ENCODE measurements around the gene SRXN1.
A peak's percentile ranks its signal among the peaks of the same experiment; 100 is the strongest.

The SRXN1 gene

DNA sequence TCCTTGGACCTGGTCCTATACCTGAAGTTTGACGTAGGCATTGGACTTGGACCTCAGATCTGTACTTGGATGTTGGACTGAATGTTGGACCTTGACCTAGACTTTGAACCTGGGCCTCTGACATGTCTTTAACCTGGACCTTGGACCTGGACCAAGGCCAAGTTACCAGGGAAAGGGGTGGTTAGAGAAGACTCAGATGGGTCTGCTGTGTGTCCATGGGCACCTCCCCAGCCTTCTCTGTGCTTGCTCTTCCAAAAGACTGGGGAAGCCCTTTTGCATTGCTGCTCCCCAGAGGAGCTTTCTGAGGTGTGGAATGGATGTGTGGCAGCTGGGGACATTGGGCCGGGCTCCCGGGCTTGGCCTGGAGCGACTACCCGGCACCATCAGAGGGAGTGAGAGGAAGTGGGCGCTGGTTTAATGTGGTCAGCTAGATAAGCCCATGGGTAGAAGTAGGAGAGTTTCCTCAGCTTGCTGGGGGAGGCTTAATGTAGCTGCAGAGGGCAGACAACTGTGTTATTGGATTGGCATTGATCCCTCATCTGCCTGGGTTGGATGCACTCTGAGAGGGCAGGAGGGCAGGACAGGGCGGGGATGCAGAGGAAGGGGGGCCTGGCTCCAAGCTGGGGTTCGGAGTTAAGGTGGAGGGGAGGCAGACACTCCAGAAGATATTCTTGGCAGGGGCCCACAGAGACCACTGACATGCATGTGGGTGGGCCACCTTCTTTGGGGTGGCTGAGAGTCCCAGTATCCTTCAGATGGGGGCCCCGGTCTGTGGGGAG lies 18.4 kb upstream of the SRXN1 start:
- DNase-seq (ENCODE audit: low read depth, low spot score), result no peak
- ChIA-PET CTCF (interaction anchor here (1.9 kb wide), 1 partner anchor 26 kb away, joined by 6 read pairs; no protein-coding TSS in a partner anchor), POLR2A (no interaction called here)
- no peak overlapping the region for H3K4me3 ChIP-seq (ENCODE audit: low read depth, low read length)
- TF ChIP-seq, protein P1, sequence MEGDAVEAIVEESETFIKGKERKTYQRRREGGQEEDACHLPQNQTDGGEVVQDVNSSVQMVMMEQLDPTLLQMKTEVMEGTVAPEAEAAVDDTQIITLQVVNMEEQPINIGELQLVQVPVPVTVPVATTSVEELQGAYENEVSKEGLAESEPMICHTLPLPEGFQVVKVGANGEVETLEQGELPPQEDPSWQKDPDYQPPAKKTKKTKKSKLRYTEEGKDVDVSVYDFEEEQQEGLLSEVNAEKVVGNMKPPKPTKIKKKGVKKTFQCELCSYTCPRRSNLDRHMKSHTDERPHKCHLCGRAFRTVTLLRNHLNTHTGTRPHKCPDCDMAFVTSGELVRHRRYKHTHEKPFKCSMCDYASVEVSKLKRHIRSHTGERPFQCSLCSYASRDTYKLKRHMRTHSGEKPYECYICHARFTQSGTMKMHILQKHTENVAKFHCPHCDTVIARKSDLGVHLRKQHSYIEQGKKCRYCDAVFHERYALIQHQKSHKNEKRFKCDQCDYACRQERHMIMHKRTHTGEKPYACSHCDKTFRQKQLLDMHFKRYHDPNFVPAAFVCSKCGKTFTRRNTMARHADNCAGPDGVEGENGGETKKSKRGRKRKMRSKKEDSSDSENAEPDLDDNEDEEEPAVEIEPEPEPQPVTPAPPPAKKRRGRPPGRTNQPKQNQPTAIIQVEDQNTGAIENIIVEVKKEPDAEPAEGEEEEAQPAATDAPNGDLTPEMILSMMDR (IDR thresholded peaks at IDR 0.05; ENCODE audit: insufficient read depth, low read length, missing control alignments), result no peak

DNA sequence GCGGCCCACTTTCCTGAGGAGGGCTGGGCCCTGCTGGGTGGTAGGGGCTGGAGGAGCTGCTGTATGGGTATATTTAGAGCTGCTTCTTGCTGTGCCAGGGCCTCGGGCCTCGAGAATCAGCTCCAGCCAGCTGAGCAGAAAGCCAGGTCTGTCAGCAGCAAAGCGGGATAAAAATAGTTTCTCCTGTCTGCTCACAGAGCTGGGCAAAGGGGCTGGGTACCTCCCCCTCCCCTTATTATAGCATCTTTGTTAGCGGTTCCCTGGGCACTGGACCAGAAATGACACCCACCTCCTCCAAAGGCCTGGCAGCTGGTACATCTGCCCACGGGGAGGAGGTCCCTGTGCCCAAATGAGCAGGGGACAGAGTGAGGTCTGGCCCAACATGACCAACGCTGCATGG lies 16.6 kb upstream of the SRXN1 start:
- no peak for DNase-seq (ENCODE audit: low read depth, low spot score)
- H3K4me3 ChIP-seq (ENCODE audit: low read depth, low read length), result no peak overlapping the region
- TF ChIP-seq, protein P1 (IDR thresholded peaks at IDR 0.05; ENCODE audit: insufficient read depth, low read length, missing control alignments), result no peak
- ChIA-PET CTCF (interaction anchor here (0.9 to 6.9 kb wide), 4 partner anchors 12 to 127 kb away, joined by 3 to 82 read pairs (median 26); no protein-coding TSS in a partner anchor), POLR2A (no interaction called here)

GRCh38 chr20:668638-669037 lies 15.6 kb upstream of the SRXN1 start:
- no peak overlapping the region for H3K4me3 ChIP-seq (ENCODE audit: low read depth, low read length)
- POLR2A ChIA-PET, result no interaction called here
- DNase-seq (ENCODE audit: low read depth, low spot score), result no peak
- TF ChIP-seq, protein P1 (IDR thresholded peaks at IDR 0.05; ENCODE audit: insufficient read depth, low read length, missing control alignments), result no peak
- CTCF ChIA-PET, result interaction anchor here (1.0 to 6.9 kb wide), 8 partner anchors 13 to 126 kb away, joined by 3 to 82 read pairs (median 12); no protein-coding TSS in a partner anchor

DNA sequence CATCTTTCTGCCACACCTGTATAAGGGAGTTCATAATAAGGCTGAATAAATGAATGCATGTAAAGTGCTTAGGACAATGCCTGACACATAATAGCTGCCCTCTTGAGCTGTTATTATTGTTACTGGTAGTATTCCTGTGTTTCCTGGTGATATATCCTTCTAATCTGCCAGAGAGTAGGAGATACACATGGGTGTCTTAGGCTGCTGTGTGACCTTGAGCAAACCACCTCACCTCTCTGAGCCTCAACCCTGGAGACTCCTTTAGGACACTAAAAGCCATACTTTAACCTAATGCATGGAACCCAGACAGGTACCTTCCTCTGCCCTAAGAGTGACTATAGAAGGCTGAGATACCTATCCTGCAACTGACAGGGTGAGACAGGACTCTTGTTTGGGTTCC lies 15.1 kb upstream of the SRXN1 start:
- ChIA-PET CTCF (interaction anchor here (1.1 to 6.9 kb wide), 15 partner anchors 10 to 314 kb away, joined by 3 to 82 read pairs (median 9); no protein-coding TSS in a partner anchor), POLR2A (no interaction called here)
- H3K4me3 ChIP-seq (ENCODE audit: low read depth, low read length), result no peak overlapping the region
- DNase-seq (ENCODE audit: low read depth, low spot score), result no peak
- TF ChIP-seq, protein P1 (IDR thresholded peaks at IDR 0.05; ENCODE audit: insufficient read depth, low read length, missing control alignments), result no peak

DNA sequence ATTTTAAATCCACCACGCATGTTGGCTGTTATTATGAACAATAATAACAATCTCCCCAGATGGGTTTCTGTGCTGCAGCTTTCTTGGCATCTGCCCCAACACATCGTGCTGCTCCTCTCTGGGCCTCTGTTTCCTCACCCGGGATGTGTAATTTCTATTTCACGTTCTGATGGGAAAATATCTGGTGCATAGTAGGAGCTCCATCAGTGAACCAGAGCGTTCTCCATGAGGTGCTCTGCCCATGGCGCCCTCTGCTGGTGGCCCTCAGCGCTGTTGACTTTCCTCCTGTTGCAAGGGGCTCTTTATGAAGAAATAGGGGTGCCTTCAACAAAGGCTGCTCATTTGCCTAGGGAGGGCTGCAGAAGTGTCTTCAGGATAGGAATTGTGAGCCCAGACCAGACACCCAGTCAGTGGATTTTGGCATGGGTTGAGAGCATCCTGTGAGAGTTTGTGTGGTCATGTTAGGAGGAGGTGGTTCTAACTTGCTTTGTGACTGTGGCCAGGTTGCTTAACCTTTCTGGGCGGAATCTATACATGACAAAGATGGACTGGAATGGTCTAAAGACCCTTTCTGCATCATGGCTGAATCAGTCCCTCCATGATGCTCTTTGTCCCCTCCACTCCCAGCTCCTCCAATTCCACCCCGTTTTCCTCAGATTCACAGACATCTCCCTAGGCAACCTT lies 14.5 kb upstream of the SRXN1 start:
- ChIA-PET CTCF (interaction anchor here (0.7 to 6.9 kb wide), 33 partner anchors 8 to 313 kb away, joined by 3 to 82 read pairs (median 5); partner anchors contain the start of genes CSNK2A1 and SCRT2), POLR2A (no interaction called here)
- H3K4me3 ChIP-seq (ENCODE audit: low read depth, low read length), result no peak overlapping the region
- no peak for DNase-seq (ENCODE audit: low read depth, low spot score)
- TF ChIP-seq, protein P1 (IDR thresholded peaks at IDR 0.05; ENCODE audit: insufficient read depth, low read length, missing control alignments), result peak; percentile 87

- no peak overlapping the region for H3K4me3 ChIP-seq (ENCODE audit: low read depth, low read length)
- CTCF ChIA-PET, result interaction anchor here (0.7 to 6.9 kb wide), 33 partner anchors 8 to 313 kb away, joined by 3 to 82 read pairs (median 5); partner anchors contain the start of genes CSNK2A1 and SCRT2
- no peak for DNase-seq (ENCODE audit: low read depth, low spot score)
- POLR2A ChIA-PET, result no interaction called here
- TF ChIP-seq, protein P1 (IDR thresholded peaks at IDR 0.05; ENCODE audit: insufficient read depth, low read length, missing control alignments), result no peak
These were observed 13.9 kb upstream of the SRXN1 start for GRCh38 chr20:666877-667276.

Data from AG04449 (cell line).